Measurements from ENCODE around the gene OPA1. TPM values are rescaled to one million over a fixed set of nuclear protein-coding genes. Genes with fewer than 3 reads are reported as not detected.

Gene OPA1
- total RNA-seq, 1 experiment from 2014 or later = 75.4 TPM

DNA sequence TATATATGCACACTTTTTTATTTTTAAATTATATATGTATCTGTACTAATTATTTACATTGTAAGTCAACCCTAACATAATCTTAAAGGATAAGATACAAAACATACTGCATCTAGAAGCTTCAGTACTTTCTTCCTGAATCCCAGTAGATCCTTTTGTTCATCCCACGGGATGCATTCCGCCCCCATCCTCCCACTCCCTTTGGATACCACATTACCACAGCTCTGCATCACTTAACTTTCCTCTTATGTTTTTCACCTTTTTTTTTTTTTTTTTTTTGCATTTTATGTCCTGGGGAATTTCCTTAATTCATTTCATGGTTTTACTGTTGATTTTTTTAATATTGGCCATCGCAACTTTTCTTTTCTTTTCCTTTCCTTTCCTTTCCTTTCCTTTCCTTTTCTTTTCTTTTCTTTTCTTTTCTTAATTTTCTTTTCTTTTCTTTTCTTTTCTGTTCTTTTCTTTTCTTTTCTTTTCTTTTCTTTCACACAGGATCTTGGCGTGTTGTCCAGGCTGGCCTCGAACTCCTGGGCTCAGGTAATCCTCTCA is 3.0 kb downstream of the OPA1 start:
- Histone ChIP-seq H2BK20ac (ENCODE audit: low read depth, low read length, poor library complexity, severe bottlenecking) (no peak overlapping the region), H3K4me1 (ENCODE audit: insufficient read depth, low read length) (no peaks in the 10 kb centered on the region), H3K27me3 (ENCODE audit: insufficient read depth, low read length) (no peaks in the 10 kb centered on the region), H2BK15ac (ENCODE audit: low read depth, low read length) (no peak overlapping the region), H3K27ac (ENCODE audit: insufficient read length, low read depth, low read length) (no peak overlapping the region), H3K4ac (ENCODE audit: low read depth, low read length) (no peak overlapping the region), H2AK5ac (ENCODE audit: insufficient read length, low read length) (no peak overlapping the region), H4K5ac (ENCODE audit: insufficient read length, low read depth, low read length) (no peak overlapping the region), H3K18ac (ENCODE audit: insufficient read length, low read depth, low read length) (no peak overlapping the region), H3K9me3 (ENCODE audit: control insufficient read depth, low read depth, low read length) (no peaks in the 10 kb centered on the region), H3K4me2 (ENCODE audit: insufficient read depth, insufficient read length, low read length) (no peak overlapping the region), H2BK5ac (ENCODE audit: insufficient read length, low read length) (no peak overlapping the region), H3K79me2 (ENCODE audit: insufficient read depth, low read length) (peaks cover 14% of the 10 kb centered on the region; the same call in 1 of the 2 replicates), H3K14ac (ENCODE audit: insufficient read depth, low read length) (no peak overlapping the region), H2AFZ (ENCODE audit: low read length) (no peak overlapping the region), H3K23me2 (ENCODE audit: insufficient read length, low read depth, low read length, poor library complexity, severe bottlenecking) (peaks cover 6% of the 10 kb centered on the region), H4K20me1 (ENCODE audit: control insufficient read depth, insufficient read depth, insufficient read length) (no peaks in the 10 kb centered on the region), H2BK120ac (ENCODE audit: low read depth, low read length, poor library complexity, severe bottlenecking) (no peak overlapping the region), H4K91ac (ENCODE audit: insufficient read length, low read depth, low read length) (no peak overlapping the region), H3K56ac (ENCODE audit: insufficient read length, low read depth, low read length) (no peak overlapping the region), H3K79me1 (ENCODE audit: insufficient read depth, low read depth, low read length, poor library complexity, severe bottlenecking) (no peaks in the 10 kb centered on the region), H3K23ac (ENCODE audit: insufficient read length, low read depth, low read length) (no peak overlapping the region), H3T11ph (ENCODE audit: low read length) (no peak overlapping the region), H4K8ac (replicated peaks; ENCODE audit: insufficient read length, low read depth, low read length) (no peak overlapping the region), H3K9ac (ENCODE audit: extremely low read depth, insufficient read length, low read length) (no peak overlapping the region), H2BK12ac (ENCODE audit: insufficient read length, low read depth, low read length) (no peak overlapping the region)
- Mint-ChIP-seq H3K4me3 (no peak overlapping the region), H3K27ac (peak overlapping the region in 1 of 3 experiments; percentile 39; a peak in 3 of 7 replicates), H3K4me1 (peaks cover 24 to 30% of the 10 kb centered on the region in 2 experiments), H3K9me3 (no peaks in the 10 kb centered on the region; a peak in 2 of 5 replicates), H3K27me3 (ENCODE audit: low read depth) (peaks cover 10% of the 10 kb centered on the region), H3K36me3 (ENCODE audit: insufficient read depth in 1 of 3, low read depth in 3 of 3) (peaks cover 8 to 23% (median 8%) of the 10 kb centered on the region in 3 experiments; a peak in 6 of 7 replicates)
- no peak for DNase-seq
- TF ChIP-seq, protein P1, sequence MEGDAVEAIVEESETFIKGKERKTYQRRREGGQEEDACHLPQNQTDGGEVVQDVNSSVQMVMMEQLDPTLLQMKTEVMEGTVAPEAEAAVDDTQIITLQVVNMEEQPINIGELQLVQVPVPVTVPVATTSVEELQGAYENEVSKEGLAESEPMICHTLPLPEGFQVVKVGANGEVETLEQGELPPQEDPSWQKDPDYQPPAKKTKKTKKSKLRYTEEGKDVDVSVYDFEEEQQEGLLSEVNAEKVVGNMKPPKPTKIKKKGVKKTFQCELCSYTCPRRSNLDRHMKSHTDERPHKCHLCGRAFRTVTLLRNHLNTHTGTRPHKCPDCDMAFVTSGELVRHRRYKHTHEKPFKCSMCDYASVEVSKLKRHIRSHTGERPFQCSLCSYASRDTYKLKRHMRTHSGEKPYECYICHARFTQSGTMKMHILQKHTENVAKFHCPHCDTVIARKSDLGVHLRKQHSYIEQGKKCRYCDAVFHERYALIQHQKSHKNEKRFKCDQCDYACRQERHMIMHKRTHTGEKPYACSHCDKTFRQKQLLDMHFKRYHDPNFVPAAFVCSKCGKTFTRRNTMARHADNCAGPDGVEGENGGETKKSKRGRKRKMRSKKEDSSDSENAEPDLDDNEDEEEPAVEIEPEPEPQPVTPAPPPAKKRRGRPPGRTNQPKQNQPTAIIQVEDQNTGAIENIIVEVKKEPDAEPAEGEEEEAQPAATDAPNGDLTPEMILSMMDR (conservative IDR thresholded peaks at IDR 0.05) = no peak
- WGBS (ENCODE audit: extremely low coverage, insufficient read length, low lambda C conversion rate) = no CpG with 5 or more reads among the region's 5 CpGs
